Activated naive CD4-positive, alpha-beta T cell (primary cell): ENCODE data around the gene EMC1.
"Not testable (repeated sequence)": the region's sequence is repeated elsewhere in the genome, so short reads cannot be mapped to it uniquely, and the experiment has no call there.

Experiments used
- DNase-seq, 4 experiments: peaks; one replicate each; lab custom pipeline; 2025; lab: John Stamatoyannopoulos, UW

The EMC1 gene

DNA sequence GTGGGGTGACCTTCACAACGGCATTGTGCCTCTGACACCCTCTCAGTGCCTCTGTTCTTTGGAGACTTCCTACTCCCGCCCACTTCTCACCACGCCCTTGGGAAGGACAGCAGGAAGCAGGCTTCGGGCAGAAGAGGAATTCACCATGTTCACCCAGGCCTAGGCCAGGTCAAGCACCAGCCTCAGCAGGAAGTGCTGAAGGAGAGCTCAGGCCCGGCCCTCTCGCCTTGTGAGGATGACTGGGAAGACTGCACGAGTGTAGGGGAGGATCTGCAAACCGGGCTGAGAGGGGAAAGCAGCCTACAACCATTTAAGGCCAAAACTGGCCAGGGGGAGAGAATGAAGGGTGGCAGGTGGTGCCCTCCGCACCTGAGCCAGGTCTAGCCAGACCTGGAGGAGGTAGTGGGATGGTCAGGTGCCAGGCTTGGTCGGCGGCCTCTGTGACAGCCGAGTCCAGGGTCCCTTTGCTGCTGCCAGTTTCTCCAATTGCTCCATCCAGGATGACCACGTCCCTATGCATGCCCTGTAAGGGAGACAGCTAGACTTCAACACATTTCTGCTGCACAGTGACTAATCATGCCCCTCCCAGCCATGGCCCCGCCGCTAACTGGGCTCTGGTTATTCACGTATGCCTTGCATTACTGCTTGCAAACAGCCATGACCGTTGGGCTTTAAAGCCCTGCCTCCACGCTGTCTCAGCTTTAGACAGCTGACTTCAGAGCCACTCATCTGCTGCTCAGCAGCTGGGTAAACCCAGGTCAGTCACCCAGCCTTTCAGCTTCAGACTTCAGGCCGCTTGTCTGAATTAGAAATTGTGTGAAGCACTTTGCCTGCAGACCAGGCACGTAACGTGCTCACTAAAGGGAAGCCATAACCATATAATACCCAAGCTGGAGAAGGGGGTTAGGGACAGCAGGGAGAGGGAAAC is 9.2 kb upstream of the EMC1 start:
- no peak for DNase-seq

DNA sequence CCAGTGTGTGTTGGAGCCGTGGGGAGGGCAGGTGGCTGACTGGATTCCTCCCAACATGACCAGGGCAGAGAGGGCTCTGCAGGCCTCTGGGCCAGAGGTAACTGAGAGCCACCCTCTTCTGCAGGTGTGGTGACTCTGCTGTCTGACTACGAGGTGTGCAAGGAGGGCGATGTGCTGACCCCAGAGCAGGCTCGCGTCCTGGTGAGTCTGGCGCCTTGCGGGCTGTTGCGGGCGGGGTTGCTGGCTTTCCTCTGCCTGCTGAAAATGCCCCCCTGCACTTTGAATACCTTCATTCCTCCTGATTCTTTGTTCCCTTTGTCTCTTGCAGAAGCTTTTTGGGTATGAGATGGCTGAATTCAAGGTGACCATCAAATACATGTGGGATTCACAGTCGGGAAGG is 7.0 kb upstream of the EMC1 start:
- DNase-seq, result no peak

DNA sequence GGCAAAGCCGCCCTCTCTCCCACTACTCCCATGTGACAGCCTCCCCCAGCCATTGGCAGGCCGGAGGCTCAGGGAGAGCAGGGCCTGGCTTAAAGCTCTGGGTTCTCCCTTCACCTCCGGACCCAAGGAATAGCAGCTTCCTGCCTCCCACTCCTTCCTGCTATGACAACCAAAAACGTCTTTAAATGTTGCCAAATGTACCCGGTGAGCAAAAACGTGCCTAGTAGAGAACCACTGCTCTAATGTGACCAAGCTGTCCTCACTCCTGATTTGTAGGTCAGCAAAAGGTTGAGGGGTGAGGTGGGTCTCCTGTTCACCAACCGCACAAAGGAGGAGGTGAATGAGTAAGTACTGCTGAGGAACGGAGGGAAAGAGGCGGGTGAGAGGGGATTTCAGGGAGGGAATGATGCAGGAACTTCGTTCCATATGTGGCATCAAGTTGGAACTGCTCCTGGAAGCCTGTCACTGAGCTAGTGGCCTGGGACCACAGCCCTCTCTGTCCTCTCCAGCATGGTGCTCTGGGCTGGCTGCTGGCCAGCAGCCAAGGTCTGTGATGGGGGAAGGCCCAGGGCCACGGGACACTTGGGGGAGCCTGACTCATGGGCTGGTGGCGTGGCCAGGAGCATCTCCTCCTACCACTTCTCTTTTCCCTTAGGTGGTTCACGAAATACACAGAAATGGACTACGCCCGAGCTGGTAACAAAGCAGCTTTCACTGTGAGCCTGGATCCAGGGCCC is 6.0 kb upstream of the EMC1 start:
- no peak for DNase-seq

DNA sequence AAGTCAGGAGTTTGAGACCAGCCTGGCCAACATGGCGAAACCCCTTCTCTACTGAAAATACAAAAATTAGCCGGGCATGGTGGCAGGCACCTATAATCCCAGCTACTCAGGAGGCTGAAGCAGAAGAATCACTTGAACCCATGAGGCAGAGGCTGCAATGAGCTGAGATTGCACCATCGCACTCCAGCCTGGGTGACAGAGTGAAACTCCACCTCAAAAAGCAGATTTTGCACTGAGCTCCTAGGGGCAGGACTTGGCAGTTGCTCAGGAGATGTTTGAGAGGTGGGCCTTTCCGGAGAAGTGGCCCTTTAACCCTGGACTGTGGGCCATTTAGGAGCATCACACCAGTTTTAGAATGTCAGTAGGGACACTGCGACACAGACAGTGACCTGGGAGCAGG is 5.0 kb upstream of the EMC1 start:
- DNase-seq, result not testable (repeated sequence)

DNA sequence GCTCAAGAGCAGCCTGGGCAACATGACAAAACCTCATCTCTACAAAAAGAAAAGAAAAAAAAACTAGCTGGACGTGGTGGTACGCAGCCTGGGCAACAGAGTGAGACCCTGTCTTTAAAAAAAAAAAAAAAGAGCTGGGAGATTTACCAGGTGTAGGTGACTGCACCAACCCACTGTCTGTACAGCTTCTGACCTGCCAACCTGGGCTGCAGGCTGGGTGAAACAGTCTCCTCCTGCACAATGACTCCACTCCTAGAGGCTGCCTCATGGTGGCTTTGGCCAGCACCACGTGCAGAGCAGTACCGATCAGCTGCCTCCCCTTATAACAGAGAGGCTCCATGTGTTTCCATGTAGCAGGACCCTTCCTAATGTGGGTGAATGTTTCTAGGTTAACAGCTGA is 4.0 kb upstream of the EMC1 start:
- no peak for DNase-seq

DNA sequence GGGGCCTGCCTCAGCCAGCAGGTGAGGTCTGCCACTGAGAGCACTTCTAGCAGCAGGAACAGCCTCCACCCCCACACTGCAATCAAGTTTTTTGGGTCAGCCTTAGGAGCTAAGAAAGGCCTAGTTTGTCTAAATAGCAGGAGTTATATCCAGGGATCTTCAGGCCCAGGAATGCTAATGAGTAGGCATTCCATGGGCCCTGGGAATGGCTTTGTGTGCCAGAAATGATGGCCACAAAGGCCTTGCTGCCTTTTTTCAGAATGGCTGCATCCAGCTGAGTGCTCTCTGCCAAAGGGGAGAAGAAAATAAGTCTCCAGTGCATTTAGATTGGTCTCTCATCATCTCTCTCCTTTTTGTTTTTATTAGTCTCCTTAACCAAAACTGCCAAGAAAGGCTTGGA is 3.1 kb upstream of the EMC1 start:
- DNase-seq, result no peak

DNA sequence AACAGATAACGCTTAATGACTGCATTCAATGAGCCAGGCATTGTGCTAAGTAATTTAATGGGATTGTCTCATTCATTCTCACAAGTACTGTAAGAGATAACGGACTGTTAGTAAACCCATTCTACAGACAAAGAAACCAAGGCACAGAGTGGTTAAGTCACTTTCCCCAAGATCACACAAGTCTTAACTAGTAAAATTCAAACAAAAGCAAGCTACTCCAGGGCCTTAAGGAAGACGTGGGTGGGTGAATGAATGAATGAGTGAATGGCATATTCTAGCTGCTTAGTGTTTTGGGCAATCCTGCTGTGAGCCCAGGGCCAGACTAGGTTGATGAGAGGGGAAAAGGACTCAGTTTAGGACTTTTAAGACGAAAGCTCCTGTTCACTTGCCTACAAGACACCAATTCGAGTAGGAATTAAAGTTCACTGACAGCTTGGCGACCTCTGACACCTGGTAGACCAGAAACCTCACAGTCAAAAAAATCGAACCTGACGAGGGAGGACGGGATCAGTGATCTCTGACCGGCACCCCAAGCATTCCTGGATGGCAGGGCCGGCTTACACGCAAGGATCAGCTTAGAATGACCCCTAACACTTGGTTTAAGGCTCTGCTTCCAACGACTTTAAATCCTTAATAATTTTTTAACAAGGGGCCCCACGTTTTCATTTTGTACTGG is 557 bp downstream of the EMC1 start:
- no peak for DNase-seq

DNA sequence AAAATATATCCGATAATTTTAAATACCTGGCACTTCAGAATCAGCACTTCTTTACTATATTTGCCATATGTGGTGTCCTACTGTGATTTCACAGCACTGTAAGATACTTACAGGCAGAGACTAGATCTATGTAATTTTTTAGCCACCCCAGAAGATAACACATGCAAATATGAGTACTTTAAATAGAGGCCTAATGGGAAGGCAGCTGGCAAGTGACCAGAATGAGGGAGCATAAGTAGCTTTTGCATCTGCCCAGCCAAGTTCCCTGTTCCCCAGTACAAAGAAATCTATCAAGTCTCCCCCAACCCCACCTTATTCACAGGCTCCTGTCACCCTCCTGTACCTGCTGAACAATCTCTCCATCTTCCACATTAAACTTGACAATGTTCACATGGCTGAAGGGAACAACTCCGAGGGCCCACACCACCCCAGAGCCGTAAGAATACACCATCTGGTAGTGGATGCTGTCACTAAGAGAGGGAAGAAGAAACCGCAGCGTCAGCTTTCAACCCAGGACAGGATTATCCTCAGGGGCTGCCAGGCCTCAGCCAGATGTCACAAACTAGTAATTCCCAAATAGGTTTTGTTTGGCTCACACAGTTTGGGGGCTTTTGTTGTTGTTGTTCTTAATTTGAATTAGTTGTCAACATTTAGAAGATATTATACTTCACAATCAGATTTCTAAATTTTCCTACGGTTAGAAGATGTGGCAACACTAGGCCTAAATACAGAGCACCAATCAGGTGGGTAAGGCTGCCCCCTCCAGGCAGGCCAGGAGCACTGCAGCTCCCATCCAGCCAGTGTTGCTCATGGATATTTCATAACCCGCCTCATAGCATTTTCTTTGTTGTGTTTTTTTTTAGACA is 10.4 kb downstream of the EMC1 start:
- DNase-seq, result peak; percentile 23 to 62 (median 43)

DNA sequence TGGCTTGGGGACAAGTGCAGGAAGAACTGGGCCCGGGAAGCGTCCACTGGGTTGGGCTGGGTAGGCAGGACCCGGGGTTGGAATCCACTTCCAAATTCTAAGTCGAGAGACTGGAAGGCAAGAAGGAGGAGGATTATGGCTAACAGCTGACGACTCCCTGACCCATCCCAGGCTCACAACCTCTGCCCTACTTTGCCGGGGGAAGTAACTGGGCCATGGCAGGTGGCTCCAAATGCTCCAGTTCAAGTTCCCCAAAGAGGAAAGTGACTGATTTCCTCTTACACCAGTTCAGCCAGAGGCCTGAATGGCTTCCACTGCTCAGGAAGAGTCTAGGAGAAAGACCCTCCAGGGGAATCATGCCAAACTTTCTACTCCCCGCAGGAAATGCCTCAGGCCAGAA is 11.4 kb downstream of the EMC1 start:
- DNase-seq, result no peak

DNA sequence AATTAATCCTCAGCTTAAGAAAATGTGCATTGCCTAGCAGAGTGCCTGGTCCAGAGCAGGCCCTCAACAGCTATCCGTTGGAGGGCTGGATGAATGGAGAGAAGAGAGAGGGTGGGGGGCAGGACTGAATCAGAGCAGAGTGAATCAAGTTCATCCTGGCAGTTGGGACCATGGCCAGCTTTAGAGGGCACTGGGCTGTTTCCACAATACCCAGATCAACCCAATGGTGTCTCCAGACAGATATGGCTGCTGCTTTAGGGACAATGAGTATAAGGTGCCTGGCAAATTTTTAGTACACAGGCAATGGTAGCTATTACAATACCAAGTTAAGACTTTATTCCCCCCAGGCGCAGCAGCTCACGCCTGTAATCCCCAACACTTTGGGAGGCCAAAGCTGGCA is 17.1 kb downstream of the EMC1 start:
- no peak for DNase-seq

DNA sequence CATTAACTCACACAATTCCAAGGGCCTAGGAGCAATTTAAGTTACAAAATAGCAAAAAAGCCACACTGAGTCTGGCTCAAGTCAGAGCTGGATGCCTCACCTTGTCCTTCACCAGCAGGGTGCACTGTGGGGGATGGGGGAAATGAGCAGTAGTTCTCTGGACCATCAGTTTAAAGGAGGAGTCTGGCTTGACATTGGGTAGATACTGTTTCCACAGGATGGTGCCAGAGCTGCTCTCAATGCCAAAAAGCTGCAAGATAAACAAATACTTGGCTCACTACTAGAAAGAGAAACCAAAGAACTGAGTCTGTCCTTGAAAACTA is 18.8 kb downstream of the EMC1 start:
- no peak for DNase-seq

DNA sequence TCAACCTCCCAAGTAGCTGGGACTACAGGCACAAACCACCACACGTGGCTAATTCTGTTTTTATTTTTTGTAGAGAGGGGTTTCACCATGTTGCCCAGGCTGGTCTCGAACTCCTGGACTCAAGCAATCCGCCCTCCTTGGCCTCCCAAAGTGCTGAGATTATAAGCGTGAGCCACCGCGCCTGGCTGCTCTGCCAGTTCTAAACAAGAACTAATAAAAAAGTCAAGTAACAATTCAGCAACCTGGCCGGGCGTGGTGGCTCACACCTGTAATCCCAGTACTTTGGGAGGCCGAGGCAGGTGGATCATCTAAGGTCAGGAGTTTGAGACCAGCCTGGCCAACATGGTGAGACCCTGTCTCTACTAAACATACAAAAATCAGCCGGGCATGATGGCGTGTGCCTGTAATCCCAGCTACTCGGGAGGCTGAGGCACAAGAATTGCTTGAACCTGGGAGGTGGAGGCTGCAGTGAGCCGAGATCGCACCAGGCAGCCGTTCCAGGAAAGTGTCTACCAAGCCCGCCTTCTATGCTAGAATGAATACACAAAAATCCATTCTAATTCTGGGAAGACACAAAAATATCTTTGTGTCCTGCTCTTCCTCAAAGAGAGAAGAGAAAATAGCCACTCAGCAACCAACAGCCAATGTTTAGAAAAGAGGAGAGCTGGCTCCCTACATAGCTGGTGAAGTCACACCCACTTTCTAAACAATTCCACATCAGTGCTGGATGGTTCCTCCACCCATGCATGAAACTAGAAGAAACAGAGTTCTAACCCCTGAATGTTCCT is 19.4 kb downstream of the EMC1 start:
- not testable (repeated sequence) for DNase-seq

DNA sequence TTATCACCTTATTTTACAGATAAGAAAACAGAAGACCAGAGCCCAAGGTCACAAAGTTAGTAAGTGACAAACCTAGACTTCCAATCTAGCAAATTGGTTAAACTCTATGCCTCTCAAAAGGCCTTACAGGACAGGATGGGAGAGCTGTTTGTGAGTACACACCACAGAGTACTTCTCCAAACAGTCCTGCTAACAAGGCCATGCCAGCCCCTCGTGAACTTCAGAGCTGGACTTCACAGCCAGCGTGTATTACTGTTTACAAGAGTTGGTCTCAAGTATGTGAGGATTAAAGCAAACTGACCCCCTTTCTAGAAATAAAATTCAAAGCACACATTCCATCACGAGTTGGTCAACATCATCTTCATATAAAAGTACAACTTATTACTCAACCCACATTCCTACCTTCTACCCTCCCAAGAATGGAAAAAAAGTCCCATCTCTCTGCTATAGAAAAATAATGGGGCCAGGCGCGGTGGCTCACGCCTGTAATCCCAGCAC is 21.4 kb downstream of the EMC1 start:
- DNase-seq, result no peak

DNA sequence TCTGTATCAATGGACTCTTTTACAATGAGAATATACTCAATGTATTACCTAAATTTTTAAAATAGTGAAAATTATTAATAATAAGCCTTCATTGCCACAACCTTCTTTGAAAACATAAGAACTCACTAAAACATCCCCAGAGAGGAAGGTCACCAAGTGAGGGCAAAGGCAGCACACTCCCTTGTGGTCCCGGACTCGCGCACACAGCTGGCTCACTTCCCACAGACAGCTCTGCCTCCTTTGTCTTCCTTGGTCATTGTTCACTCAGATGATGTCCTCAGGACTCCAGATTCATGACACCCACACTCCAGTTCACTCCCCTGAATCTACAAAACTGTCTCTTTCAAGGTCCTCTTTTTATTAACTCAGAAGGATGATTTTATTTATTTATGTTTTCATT is 22.1 kb downstream of the EMC1 start:
- no peak for DNase-seq

DNA sequence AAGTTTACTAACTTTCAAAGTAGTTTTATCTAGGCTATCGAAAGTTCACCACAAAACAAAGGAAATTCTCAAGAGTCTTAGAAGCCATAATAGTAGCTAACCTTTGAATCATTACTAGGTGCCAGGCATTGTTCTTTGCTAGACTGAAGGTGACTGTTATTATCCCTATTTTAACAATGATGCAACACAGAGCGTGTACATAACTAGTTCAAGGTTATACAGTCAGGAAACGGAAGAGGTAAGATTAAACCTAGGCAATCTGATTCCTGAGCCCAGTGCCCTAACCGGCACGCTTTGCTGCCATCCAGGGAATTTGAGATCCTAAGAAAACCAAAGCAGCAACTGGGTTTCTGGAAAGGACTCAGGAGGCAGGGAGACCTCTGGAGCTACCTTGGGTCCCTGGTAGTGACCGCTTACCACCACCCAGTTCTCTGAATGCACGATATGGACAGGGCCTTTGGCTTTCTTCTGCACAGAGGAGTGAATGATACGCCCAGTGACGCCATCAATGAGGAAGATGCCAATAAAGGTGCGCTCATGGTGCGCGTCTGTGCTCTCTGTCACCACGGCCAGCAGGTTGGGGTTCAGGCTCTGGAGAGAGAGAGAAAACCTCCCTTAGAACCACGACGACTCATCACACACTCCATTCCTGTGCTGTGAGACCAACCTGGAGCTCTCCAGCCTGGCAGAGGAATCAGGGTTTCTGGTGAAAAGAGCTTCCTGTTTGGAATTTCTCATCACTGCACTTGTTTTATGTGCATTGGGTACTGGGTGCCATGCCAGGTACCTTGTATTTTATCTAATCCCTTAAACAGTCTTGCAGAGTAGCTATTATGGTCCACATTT is 28.1 kb downstream of the EMC1 start:
- no peak for DNase-seq

DNA sequence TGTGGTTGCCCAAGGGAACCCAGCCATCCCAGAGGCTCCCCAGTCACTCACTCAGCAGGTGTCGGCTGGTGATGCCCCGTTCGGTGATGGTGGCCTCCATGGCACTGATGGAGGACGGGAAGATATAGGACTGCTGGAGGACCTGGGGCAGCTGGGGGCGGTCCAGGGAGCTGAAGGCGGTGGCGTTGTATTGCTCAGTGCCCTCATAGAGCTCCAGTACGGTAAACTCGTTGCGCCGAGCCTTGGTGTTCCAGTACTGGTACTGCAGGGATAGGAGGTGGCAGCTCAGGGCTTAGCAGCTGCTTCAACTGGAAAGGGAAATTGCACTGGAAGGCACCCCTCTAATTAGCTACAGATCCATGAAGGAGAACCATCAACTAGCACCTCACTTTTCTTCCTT is 28.8 kb downstream of the EMC1 start:
- no peak for DNase-seq

DNA sequence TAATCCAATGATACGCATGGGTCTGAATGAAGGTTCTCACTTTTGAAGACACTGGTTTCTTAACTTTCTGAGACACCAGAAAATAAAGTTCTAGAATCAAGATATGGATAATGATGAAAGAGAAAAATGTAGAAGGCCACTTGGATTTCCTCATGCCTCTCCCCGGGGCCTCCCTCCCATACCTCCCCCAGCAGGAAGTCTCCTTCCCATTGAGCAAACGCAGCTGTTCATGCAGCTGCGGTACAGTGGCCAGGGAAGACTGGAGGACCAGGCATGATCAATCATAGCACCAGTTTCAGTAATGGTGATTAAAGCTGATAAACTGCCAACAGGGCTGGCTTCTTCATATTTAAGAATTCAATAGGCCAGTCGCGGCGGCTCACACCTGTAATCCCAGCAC is 30.3 kb downstream of the EMC1 start:
- no peak for DNase-seq

DNA sequence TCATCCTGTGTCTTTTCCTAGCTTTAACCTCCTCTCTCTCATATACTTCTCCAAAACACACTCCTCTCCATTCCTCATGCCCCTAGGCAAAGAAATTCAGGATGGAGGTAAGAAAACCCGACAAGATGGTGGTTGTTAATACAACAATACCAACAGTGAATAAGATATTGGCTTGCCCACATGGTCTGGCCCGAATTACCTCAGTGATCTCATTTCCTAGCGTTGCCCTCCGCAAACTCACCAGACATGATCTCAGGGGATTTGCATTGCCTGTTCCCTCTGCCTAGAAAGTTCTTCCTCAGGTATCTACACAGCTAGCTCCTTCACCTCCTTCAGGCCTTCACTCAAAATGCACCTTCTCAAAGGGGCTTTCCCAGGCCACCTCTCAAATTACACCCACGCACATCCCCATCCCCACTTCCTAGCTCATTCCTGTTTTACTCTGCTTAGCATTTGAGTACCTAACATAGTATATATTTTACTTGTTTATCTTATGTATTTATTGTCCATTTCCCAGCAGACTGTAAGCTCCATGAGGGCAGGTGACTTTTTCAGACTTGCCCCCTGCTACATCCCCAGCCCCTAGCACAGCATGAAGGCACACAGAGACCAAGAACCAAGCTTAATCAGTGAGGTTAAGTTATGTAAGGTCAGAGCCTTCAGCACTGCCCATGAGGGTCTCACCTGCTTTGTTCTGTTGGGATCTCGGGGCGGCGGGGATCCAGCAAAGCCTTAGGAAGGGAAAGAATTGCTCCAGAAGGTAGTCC is 31.1 kb downstream of the EMC1 start:
- no peak for DNase-seq

DNA sequence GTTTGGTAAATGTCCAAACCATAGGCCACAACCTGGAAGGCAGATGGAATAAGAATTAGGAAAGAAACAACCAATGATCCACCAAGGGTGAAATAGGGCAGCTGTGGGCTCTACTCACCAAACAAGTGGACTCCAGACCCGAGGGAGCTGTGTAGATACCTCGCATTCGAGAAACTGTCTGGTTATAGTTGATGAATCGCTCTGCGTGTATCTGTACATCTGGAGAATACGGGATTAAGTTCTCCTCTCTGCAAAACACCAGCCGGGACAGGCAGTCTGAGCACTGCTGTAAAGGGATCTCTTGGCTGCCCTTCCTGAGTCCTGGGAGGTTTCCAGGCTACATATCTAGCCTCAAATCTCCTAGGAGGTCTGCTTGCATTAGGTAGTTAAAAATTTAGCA is 31.9 kb downstream of the EMC1 start:
- no peak for DNase-seq
